Testis (tissue), 3 donors: ENCODE data around the gene PCDHGA3. TPM values are rescaled to one million over a fixed set of nuclear protein-coding genes. Genes with fewer than 3 reads are reported as not detected.
"Not testable (repeated sequence)": the region's sequence is repeated elsewhere in the genome, so short reads cannot be mapped to it uniquely, and the experiment has no call there.

ENCODE experiments used
- DNase-seq: peaks from one replicate; pipeline ENCODE4 v3.0.0-alpha.2; 2019
- H3K27ac ChIP-seq, 2 donors: fragments of 200-600 bp; sonication (generic); one replicate each; pipeline ENCODE4 v1.5.1; 2019
- H3K27me3 ChIP-seq: fragments of 200-600 bp; sonication (generic); one replicate; pipeline ENCODE4 v1.5.1; 2019
- H3K36me3 ChIP-seq: fragments of 200-600 bp; sonication (generic); one replicate; pipeline ENCODE4 v1.5.1; 2017; ENCODE audit warnings: low read depth; ENCODE audit errors: missing control alignments
- H3K4me1 ChIP-seq: fragments of 200-600 bp; sonication (generic); one replicate; pipeline ENCODE4 v1.5.1; 2019
- H3K4me3 ChIP-seq, 2 donors: fragments of 200-600 bp; sonication (generic); one replicate each; pipeline ENCODE4 v1.5.1; 2017 to 2019
- H3K9me3 ChIP-seq: fragments of 200-600 bp; sonication (generic); one replicate; pipeline ENCODE4 v1.5.1; 2017
- CTCF ChIP-seq, 3 experiments: fragments of 450-650 bp in 2 of 3; fragments of 200-600 bp in 1 of 3; sonication (generic) in 1 of 3; IDR thresholded peaks; one replicate each; pipeline ENCODE4 v1.5.1; 2016 to 2019; ENCODE audit warnings: antibody characterized with exemption in 3 of 3, mild to moderate bottlenecking in 2 of 3, moderate library complexity in 1 of 3
- POLR2A ChIP-seq: fragments of 450-650 bp; IDR thresholded peaks from one replicate; pipeline ENCODE4 v1.6.1; 2017; ENCODE audit warnings: antibody characterized with exemption, mild to moderate bottlenecking, moderate library complexity
- WGBS, 2 donors: methylation state at CpG; one replicate each; pipeline ENCODE4 v1.1.5; 2018; 5-methylcytosine and 5-hydroxymethylcytosine counted together
- intact Hi-C: fragments of 100-400 bp; cut with DNase I; formaldehyde crosslinking; loops from one replicate; pipeline ENCODE4 v1.15.1; 2023; ENCODE audit warnings: low total_unique reads
- polyA plus RNA-seq: library from polyadenylated mRNA; stranded (reverse); fragments of 350-450 nt; fragmentation: Illumina TruSeq; extraction: RNeasy Lipid Tissue Mini Kit (QIAGEN cat#74804); gene quantifications from one replicate; pipeline ENCODE4 v1.2.3, GENCODE V29; 2014; ENCODE audit warnings: low read depth, low replicate concordance; ENCODE audit not compliant: insufficient read depth
- total RNA-seq, 2 donors: library from RNA; depleted of rRNA; stranded (reverse); fragments of >200 nt; gene quantifications; one replicate each; pipeline ENCODE4 v1.2.3, GENCODE V29; 2016

Gene PCDHGA3
- total and polyA plus RNA-seq, 3 donors from 2014 or later, result 4.4 to 31.8 (median 19.3) TPM

GRCh38 chr5:141382469-141383294 lies 39.1 kb downstream of the PCDHGA3 start, which contains the start of gene PCDHGA7:
PCDHGA7 (plus strand) TSS chr5:141382742; CDS start chr5:141382900, 158 bp downstream.
- Histone ChIP-seq H3K27ac (no peak within 1 kb of the TSS), H3K27me3 (no peaks in the 10 kb centered on the region), H3K4me1 (no peaks in the 10 kb centered on the region), H3K4me3 (peak within 1 kb of the TSS; percentile 16 to 48), H3K9me3 (no peaks in the 10 kb centered on the region), H3K36me3 (no peaks in the 10 kb centered on the region)
- TF ChIP-seq CTCF (IDR thresholded peaks at IDR 0.05), result peak in 1 of 3 experiments; percentile 19
- no peak for TF ChIP-seq POLR2A
- 9% methylated on average over 22 to 37 of the region's 37 CpGs for WGBS, 2 donors
- intact Hi-C loops, result no loop called here
- DNase-seq, result no peak

DNA sequence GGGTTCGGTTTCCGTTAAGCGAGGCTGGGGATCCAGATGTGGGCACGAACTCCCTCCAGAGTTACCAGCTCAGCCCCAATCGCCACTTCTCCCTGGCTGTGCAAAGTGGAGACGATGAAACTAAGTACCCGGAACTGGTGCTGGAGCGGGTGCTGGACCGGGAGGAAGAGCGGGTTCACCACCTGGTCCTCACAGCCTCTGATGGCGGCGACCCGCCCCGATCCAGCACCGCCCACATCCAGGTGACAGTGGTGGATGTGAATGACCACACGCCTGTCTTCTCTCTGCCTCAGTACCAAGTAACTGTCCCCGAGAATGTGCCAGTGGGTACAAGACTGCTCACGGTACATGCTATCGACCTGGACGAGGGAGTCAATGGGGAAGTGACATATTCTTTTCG lies 39.7 kb downstream of the PCDHGA3 start:
- WGBS, 2 donors, result 24 to 32% methylated on average over 20 to 21 of the region's 21 CpGs
- no peak for DNase-seq
- Histone ChIP-seq H3K36me3 (no peaks in the 10 kb centered on the region), H3K27ac (no peak overlapping the region), H3K9me3 (no peaks in the 10 kb centered on the region), H3K4me3 (peak overlapping the region in 1 of 2 donors; percentile 48), H3K27me3 (no peaks in the 10 kb centered on the region), H3K4me1 (no peaks in the 10 kb centered on the region)
- intact Hi-C loops, result no loop called here
- TF ChIP-seq CTCF (IDR thresholded peaks at IDR 0.05), result no peak
- no peak for TF ChIP-seq POLR2A

GRCh38 chr5:141384471-141385267 lies 41.0 kb downstream of the PCDHGA3 start:
- H3K4me1 ChIP-seq, result no peaks in the 10 kb centered on the region
- H3K36me3 ChIP-seq, result no peaks in the 10 kb centered on the region
- no peak overlapping the region for H3K27ac ChIP-seq
- no peak for TF ChIP-seq CTCF (IDR thresholded peaks at IDR 0.05)
- TF ChIP-seq POLR2A, result no peak
- intact Hi-C loops, result no loop called here
- H3K27me3 ChIP-seq, result no peaks in the 10 kb centered on the region
- DNase-seq, result no peak
- WGBS, 2 donors, result 32 to 38% methylated on average over 15 to 40 of the region's 43 CpGs
- no peaks in the 10 kb centered on the region for H3K9me3 ChIP-seq
- H3K4me3 ChIP-seq, result no peak overlapping the region

GRCh38 chr5:141387557-141388311 lies 44.1 kb downstream of the PCDHGA3 start, which contains the start of gene PCDHGB4:
PCDHGB4 (plus strand) TSS chr5:141387698; CDS start chr5:141387885, 187 bp downstream.
- H3K36me3 ChIP-seq, H3K27ac ChIP-seq, H3K27me3 ChIP-seq, H3K4me1 ChIP-seq, H3K9me3 ChIP-seq, intact Hi-C loops: not testable (repeated sequence)
- peak in 2 of 3 experiments; percentile 53 to 59 for TF ChIP-seq CTCF (IDR thresholded peaks at IDR 0.05)
- peak; percentile 63 for DNase-seq
- H3K4me3 ChIP-seq, result peak within 1 kb of the TSS in 1 of 2 donors; percentile 11
- 9 to 16% methylated on average over 18 to 19 of the region's 40 CpGs for WGBS, 2 donors
